IMR-90 (cell line): Measurements from ENCODE around the gene TBC1D9B.

ENCODE experiments used
- BHLHE40 ChIP-seq: fragments of 150-350 bp; IDR thresholded peaks from 2 replicates; pipeline ENCODE4 v1.6.1; 2016; ENCODE audit warnings: mild to moderate bottlenecking, low read depth, low read length
- CEBPB ChIP-seq: IDR thresholded peaks from 2 replicates; pipeline ENCODE4 v1.6.1; 2012; ENCODE audit warnings: low read depth, low read length, improper control_type of control experiment
- CHD1 ChIP-seq: IDR thresholded peaks from 2 replicates; pipeline ENCODE4 v1.6.1; 2012; ENCODE audit warnings: low read depth, low read length, improper control_type of control experiment
- CTCF ChIP-seq: conservative IDR thresholded peaks from 2 replicates; pipeline ENCODE4 v1.5.1; 2012; ENCODE audit warnings: mild to moderate bottlenecking, low read depth, low read length, improper control_type of control experiment
- ELK1 ChIP-seq: fragments of 150-350 bp; IDR thresholded peaks from 2 replicates; pipeline ENCODE4 v1.6.1; 2016; ENCODE audit warnings: low read depth, mild to moderate bottlenecking, low read length, moderate library complexity, borderline replicate concordance
- FOS ChIP-seq: fragments of 150-350 bp; IDR thresholded peaks from 2 replicates; pipeline ENCODE4 v1.6.1; 2016; ENCODE audit warnings: low read depth, low read length
- MAFK ChIP-seq: IDR thresholded peaks from 2 replicates; pipeline ENCODE4 v1.6.1; 2012; ENCODE audit warnings: low read depth, low read length, improper control_type of control experiment
- MAZ ChIP-seq: IDR thresholded peaks from 2 replicates; pipeline ENCODE4 v1.6.1; 2012; ENCODE audit warnings: low read depth, mild to moderate bottlenecking, low read length, improper control_type of control experiment, moderate library complexity, borderline replicate concordance
- MXI1 ChIP-seq: IDR thresholded peaks from 2 replicates; pipeline ENCODE4 v1.6.1; 2012; ENCODE audit warnings: low read depth, mild to moderate bottlenecking, low read length, moderate library complexity, borderline replicate concordance
- POLR2A ChIP-seq: IDR thresholded peaks from 2 replicates; pipeline ENCODE4 v1.6.1; 2012; ENCODE audit warnings: mild to moderate bottlenecking, low read depth, low read length
- RAD21 ChIP-seq: IDR thresholded peaks from 2 replicates; pipeline ENCODE4 v1.6.1; 2012; ENCODE audit warnings: low read length, improper control_type of control experiment
- RFX5 ChIP-seq: IDR thresholded peaks from 2 replicates; pipeline ENCODE4 v1.8.0; 2012; ENCODE audit warnings: low read depth, mild to moderate bottlenecking, low read length, moderate library complexity
- SMC3 ChIP-seq: fragments of 150-350 bp; IDR thresholded peaks from 2 replicates; pipeline ENCODE4 v1.6.1; 2016; ENCODE audit warnings: low read depth, mild to moderate bottlenecking, antibody characterized with exemption, low read length, moderate library complexity
- USF2 ChIP-seq: fragments of 150-350 bp; IDR thresholded peaks from 2 replicates; pipeline ENCODE4 v1.6.1; 2017; ENCODE audit warnings: mild to moderate bottlenecking, antibody characterized with exemption, low read length, low read depth

- TF ChIP-seq CTCF, result no peak
- TF ChIP-seq POLR2A, result no peak
- no peak for TF ChIP-seq RFX5
- TF ChIP-seq RAD21, result no peak
- TF ChIP-seq SMC3, result no peak
- TF ChIP-seq MAZ, result no peak
- no peak for TF ChIP-seq MXI1
- no peak for TF ChIP-seq FOS
- TF ChIP-seq USF2, result no peak
- TF ChIP-seq CHD1, result no peak
- TF ChIP-seq CEBPB, result no peak
- TF ChIP-seq BHLHE40, result no peak
- no peak for TF ChIP-seq MAFK
- TF ChIP-seq ELK1, result no peak
Observed at GRCh38 chr5:179862891-179863290, 44.8 kb downstream of the TBC1D9B start.
